HG03565 (cell line): Measurements from ENCODE around the gene NUDT13.

Source experiments
- ATAC-seq: cut with Tn5 transposase; IDR thresholded peaks from one replicate; pipeline ENCODE4 v1.9.1; 2021; ENCODE audit warnings: mild to moderate bottlenecking, moderate library complexity; ENCODE audit not compliant: unreplicated experiment

The NUDT13 gene

GRCh38 chr10:73161079-73161478 lies 50.8 kb downstream of the NUDT13 start:
- no peak for ATAC-seq

- ATAC-seq: no peak
These were observed 51.4 kb downstream of the NUDT13 start for GRCh38 chr10:73161662-73162061.

GRCh38 chr10:73163096-73163495 lies 52.8 kb downstream of the NUDT13 start:
- ATAC-seq: no peak

- ATAC-seq: no peak
These were observed 56.7 kb downstream of the NUDT13 start for GRCh38 chr10:73166972-73167371.

- ATAC-seq: no peak
These were observed 57.2 kb downstream of the NUDT13 start for GRCh38 chr10:73167458-73167782.

GRCh38 chr10:73167783-73168464 lies 57.7 kb downstream of the NUDT13 start, which contains the start of the genes ECD and FAM149B1:
TSS of gene ECD (minus strand) at chr10:73168008. CDS start at chr10:73163937, 4,071 bp downstream.
TSS of gene FAM149B1 (plus strand) at chr10:73168119. CDS start at chr10:73168340, 221 bp downstream.
- ATAC-seq: peak; percentile 82

GRCh38 chr10:73168465-73168803 lies 58.2 kb downstream of the NUDT13 start:
- no peak for ATAC-seq

- no peak for ATAC-seq
These were observed 59.1 kb downstream of the NUDT13 start for GRCh38 chr10:73169320-73169719.

- no peak for ATAC-seq
These were observed 62.6 kb downstream of the NUDT13 start for GRCh38 chr10:73172867-73173266.

- ATAC-seq: no peak
These were observed 64.1 kb downstream of the NUDT13 start for GRCh38 chr10:73174148-73174925.
